Neural cell (in vitro differentiated cells): Measurements from ENCODE around the gene CNGA1. TPM values are rescaled to one million over a fixed set of nuclear protein-coding genes. Genes with fewer than 3 reads are reported as not detected.
A peak's percentile ranks its signal among the peaks of the same experiment; 100 is the strongest.

ENCODE experiments used
- H2AFZ ChIP-seq: fragments of 200-600, 300-800 bp; sonication (generic), shearing (Covaris generic); 2 replicates; pipeline ENCODE4 v1.6.0; 2014; ENCODE audit warnings: low read depth, mild to moderate bottlenecking, antibody characterized with exemption, low read length, moderate library complexity
- H3F3A ChIP-seq: fragments of 200-600 bp; shearing (Covaris generic); 2 replicates; pipeline ENCODE4 v1.6.1; 2016; ENCODE audit warnings: mild to moderate bottlenecking, moderate library complexity, mixed read lengths, antibody characterized with exemption, low read length; ENCODE audit not compliant: insufficient read depth, poor library complexity, severe bottlenecking
- H3K27ac ChIP-seq: fragments of 200-600, 300-800 bp; sonication (generic), shearing (Covaris generic); 2 replicates; pipeline ENCODE4 v1.5.1; 2014; ENCODE audit warnings: mild to moderate bottlenecking, low read length, moderate library complexity
- H3K27me3 ChIP-seq: fragments of 300-800, 200-600 bp; sonication (generic), shearing (Covaris generic); 2 replicates; pipeline ENCODE4 v1.6.0; 2014; ENCODE audit warnings: mild to moderate bottlenecking, low read depth, low read length, moderate library complexity; ENCODE audit not compliant: insufficient read depth
- H3K36me3 ChIP-seq: fragments of 300-800, 200-600 bp; sonication (generic), shearing (Covaris generic); 2 replicates; pipeline ENCODE4 v1.5.1; 2014; ENCODE audit warnings: mild to moderate bottlenecking, antibody characterized with exemption, low read length, moderate library complexity; ENCODE audit not compliant: insufficient read depth
- H3K4me2 ChIP-seq: fragments of 300-800, 200-600 bp; sonication (generic), shearing (Covaris generic); 2 replicates; pipeline ENCODE4 v1.6.0; 2014; ENCODE audit warnings: mild to moderate bottlenecking, low read length
- H3K4me3 ChIP-seq: fragments of 300-800, 200-600 bp; sonication (generic), shearing (Covaris generic); 2 replicates; pipeline ENCODE4 v1.5.1; 2014; ENCODE audit warnings: mild to moderate bottlenecking, low read length, moderate library complexity
- H3K79me2 ChIP-seq: fragments of 200-600 bp; shearing (Covaris generic); replicated peaks from 2 replicates; pipeline ENCODE4 v1.6.0; 2014; ENCODE audit warnings: mild to moderate bottlenecking, low read length, moderate library complexity; ENCODE audit not compliant: insufficient read depth
- H3K9ac ChIP-seq: fragments of 300-800, 200-600 bp; sonication (generic), shearing (Covaris generic); 2 replicates; pipeline ENCODE4 v1.6.1; 2016; ENCODE audit warnings: mild to moderate bottlenecking, low read length, mixed read lengths
- H3K9me2 ChIP-seq: fragments of 200-600 bp; shearing (Covaris generic); 2 replicates; pipeline ENCODE4 v1.6.1; 2016; ENCODE audit warnings: mild to moderate bottlenecking, low read length, mixed read lengths; ENCODE audit not compliant: insufficient read depth
- H3K9me3 ChIP-seq: fragments of 200-600, 300-800 bp; sonication (generic), shearing (Covaris generic); 2 replicates; pipeline ENCODE4 v1.6.1; 2016; ENCODE audit warnings: mild to moderate bottlenecking, mixed run types, low read length, moderate library complexity, mixed read lengths
- H4K20me1 ChIP-seq: fragments of 200-600 bp; shearing (Covaris generic); 2 replicates; pipeline ENCODE4 v1.6.1; 2016; ENCODE audit warnings: mild to moderate bottlenecking, mixed run types; ENCODE audit not compliant: insufficient read depth
- EP300 ChIP-seq: fragments of 450-650 bp; conservative IDR thresholded peaks from 2 replicates; pipeline ENCODE4 v1.6.1; 2014; ENCODE audit warnings: antibody characterized with exemption, mild to moderate bottlenecking, moderate library complexity; ENCODE audit not compliant: poor library complexity, severe bottlenecking
- EZH2 ChIP-seq: fragments of 200-600, 300-800 bp; shearing (Covaris generic), sonication (generic); IDR thresholded peaks from 2 replicates; pipeline ENCODE4 v1.6.1; 2014; ENCODE audit warnings: antibody characterized with exemption, low read length, borderline replicate concordance, mild to moderate bottlenecking; ENCODE audit not compliant: insufficient read depth, poor library complexity, severe bottlenecking
- MXI1 ChIP-seq: fragments of 450-650 bp; conservative IDR thresholded peaks from 2 replicates; pipeline ENCODE4 v1.6.1; 2014; ENCODE audit warnings: antibody characterized with exemption, mild to moderate bottlenecking; ENCODE audit not compliant: poor library complexity, severe bottlenecking
- POLR2AphosphoS5 ChIP-seq: IDR thresholded peaks from 2 replicates; pipeline ENCODE4 v1.6.1; 2012
- RAD21 ChIP-seq: fragments of 450-650 bp; conservative IDR thresholded peaks from 2 replicates; pipeline ENCODE4 v1.6.1; 2014; ENCODE audit warnings: antibody characterized with exemption, mild to moderate bottlenecking, moderate library complexity
- SMC3 ChIP-seq: fragments of 450-650 bp; conservative IDR thresholded peaks from 2 replicates; pipeline ENCODE4 v1.6.1; 2014; ENCODE audit warnings: antibody characterized with exemption, mild to moderate bottlenecking, moderate library complexity; ENCODE audit not compliant: poor library complexity
- TAF1 ChIP-seq: IDR thresholded peaks from 2 replicates; pipeline ENCODE4 v1.6.1; 2012; ENCODE audit warnings: low read depth
- polyA plus RNA-seq: library from polyadenylated mRNA; depleted of rRNA; stranded (reverse); fragments of >200 nt; gene quantifications from 2 replicates; pipeline ENCODE4 v1.2.3, GENCODE V29; 2014
- TF ChIP-seq, protein P1 (sequence below): fragments of 450-650 bp; IDR thresholded peaks from 2 replicates; pipeline ENCODE4 v1.5.1; 2014; ENCODE audit warnings: antibody characterized with exemption, mild to moderate bottlenecking, moderate library complexity; ENCODE audit not compliant: poor library complexity, severe bottlenecking
- TF ChIP-seq, protein P2 (sequence below): IDR thresholded peaks from 2 replicates; pipeline ENCODE4 v1.6.1; 2012; ENCODE audit warnings: borderline replicate concordance

CNGA1 gene
- polyA plus RNA-seq, 1 donor from 2014 or later = not detected

DNA sequence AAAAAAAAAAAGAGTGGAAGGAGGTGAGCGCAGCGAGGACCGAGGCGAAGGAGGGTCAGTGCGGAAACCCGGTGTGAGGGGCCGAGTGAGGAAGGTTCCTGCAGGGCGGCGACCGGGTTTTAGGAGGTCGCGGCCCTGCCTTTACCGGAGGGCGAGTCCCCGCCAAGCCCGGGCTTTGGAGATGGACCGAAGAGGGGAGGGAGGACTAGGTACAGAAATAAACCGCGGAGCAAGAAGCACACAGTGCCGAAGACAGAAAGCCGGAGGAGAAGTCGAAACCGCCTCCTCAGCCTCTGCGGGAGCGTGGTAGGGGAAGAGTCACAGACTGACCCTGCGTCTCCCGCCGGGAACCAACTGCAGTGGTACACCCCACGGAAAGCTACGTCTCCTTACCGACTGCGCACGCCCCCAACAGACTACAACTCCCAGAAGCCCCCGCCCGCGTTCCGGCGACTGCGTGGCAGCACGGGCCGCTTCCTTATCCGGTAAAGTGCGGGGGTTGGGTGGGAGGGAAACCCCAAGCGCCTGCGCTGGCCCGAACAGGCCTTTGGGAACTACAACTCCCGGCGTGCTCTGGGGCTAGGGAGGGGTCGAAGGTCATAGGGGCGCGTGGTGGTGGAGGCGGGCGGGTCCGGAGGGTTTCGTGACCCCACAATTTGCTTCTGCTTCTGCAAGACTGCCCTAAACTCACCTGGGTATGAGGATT is 102.1 kb downstream of the CNGA1 start, which contains the start of gene NFXL1:
Gene NFXL1 (minus strand): TSS at position 364 of the 706 bp plus-strand sequence. CDS start 380 bp downstream, outside the sequence.
- Histone ChIP-seq H3K36me3 (no peaks in the 10 kb centered on the region), H2AFZ (peak within 1 kb of the TSS; percentile 78), H3K9me3 (no peaks in the 10 kb centered on the region), H3K27me3 (no peaks in the 10 kb centered on the region), H3K27ac (peak within 1 kb of the TSS; percentile 88), H3K4me3 (peak within 1 kb of the TSS; percentile 99), H4K20me1 (no peaks in the 10 kb centered on the region), H3K4me2 (peak within 1 kb of the TSS; percentile 87), H3K79me2 (peaks cover 13% of the 10 kb centered on the region), H3F3A (no peaks in the 10 kb centered on the region), H3K9me2 (no peaks in the 10 kb centered on the region), H3K9ac (peak within 1 kb of the TSS; percentile 90)
- TF ChIP-seq EZH2 = no peak
- TF ChIP-seq RAD21 = no peak
- TF ChIP-seq POLR2AphosphoS5 = peak; percentile 89
- TF ChIP-seq, protein P1, sequence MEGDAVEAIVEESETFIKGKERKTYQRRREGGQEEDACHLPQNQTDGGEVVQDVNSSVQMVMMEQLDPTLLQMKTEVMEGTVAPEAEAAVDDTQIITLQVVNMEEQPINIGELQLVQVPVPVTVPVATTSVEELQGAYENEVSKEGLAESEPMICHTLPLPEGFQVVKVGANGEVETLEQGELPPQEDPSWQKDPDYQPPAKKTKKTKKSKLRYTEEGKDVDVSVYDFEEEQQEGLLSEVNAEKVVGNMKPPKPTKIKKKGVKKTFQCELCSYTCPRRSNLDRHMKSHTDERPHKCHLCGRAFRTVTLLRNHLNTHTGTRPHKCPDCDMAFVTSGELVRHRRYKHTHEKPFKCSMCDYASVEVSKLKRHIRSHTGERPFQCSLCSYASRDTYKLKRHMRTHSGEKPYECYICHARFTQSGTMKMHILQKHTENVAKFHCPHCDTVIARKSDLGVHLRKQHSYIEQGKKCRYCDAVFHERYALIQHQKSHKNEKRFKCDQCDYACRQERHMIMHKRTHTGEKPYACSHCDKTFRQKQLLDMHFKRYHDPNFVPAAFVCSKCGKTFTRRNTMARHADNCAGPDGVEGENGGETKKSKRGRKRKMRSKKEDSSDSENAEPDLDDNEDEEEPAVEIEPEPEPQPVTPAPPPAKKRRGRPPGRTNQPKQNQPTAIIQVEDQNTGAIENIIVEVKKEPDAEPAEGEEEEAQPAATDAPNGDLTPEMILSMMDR = no peak
- peak; percentile 80 for TF ChIP-seq TAF1
- peak; percentile 38 for TF ChIP-seq EP300
- TF ChIP-seq MXI1 = peak; percentile 92
- no peak for TF ChIP-seq SMC3
- TF ChIP-seq, protein P2, sequence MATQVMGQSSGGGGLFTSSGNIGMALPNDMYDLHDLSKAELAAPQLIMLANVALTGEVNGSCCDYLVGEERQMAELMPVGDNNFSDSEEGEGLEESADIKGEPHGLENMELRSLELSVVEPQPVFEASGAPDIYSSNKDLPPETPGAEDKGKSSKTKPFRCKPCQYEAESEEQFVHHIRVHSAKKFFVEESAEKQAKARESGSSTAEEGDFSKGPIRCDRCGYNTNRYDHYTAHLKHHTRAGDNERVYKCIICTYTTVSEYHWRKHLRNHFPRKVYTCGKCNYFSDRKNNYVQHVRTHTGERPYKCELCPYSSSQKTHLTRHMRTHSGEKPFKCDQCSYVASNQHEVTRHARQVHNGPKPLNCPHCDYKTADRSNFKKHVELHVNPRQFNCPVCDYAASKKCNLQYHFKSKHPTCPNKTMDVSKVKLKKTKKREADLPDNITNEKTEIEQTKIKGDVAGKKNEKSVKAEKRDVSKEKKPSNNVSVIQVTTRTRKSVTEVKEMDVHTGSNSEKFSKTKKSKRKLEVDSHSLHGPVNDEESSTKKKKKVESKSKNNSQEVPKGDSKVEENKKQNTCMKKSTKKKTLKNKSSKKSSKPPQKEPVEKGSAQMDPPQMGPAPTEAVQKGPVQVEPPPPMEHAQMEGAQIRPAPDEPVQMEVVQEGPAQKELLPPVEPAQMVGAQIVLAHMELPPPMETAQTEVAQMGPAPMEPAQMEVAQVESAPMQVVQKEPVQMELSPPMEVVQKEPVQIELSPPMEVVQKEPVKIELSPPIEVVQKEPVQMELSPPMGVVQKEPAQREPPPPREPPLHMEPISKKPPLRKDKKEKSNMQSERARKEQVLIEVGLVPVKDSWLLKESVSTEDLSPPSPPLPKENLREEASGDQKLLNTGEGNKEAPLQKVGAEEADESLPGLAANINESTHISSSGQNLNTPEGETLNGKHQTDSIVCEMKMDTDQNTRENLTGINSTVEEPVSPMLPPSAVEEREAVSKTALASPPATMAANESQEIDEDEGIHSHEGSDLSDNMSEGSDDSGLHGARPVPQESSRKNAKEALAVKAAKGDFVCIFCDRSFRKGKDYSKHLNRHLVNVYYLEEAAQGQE = peak; percentile 43

DNA sequence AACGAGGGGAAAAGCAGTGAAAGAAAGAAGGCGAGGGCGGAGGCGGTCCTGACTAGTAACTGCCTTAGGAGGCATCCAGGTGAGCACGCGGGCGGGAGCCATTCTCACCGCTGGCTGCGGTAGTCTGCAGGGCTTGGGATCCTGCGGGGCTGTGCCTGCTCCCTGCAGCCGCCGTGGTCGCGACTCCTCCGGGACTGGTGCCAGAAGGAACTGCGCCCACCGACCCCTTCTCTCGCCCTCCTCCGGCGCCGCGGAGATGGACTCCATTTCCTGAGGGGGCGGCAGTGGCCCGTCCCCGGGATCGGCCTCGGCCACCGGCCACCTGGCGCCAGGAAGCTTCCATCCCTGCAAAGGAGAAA is 102.6 kb downstream of the CNGA1 start:
- peak overlapping the region; percentile 90 for H3K9ac ChIP-seq
- peak overlapping the region; percentile 87 for H3K4me2 ChIP-seq
- peak overlapping the region; percentile 88 for H3K27ac ChIP-seq
- no peaks in the 10 kb centered on the region for H3K36me3 ChIP-seq
- H3K27me3 ChIP-seq = no peaks in the 10 kb centered on the region
- H3K9me3 ChIP-seq = no peaks in the 10 kb centered on the region
- H3K9me2 ChIP-seq = no peaks in the 10 kb centered on the region
- H3K79me2 ChIP-seq = peaks cover 13% of the 10 kb centered on the region
- H4K20me1 ChIP-seq = no peaks in the 10 kb centered on the region
- no peaks in the 10 kb centered on the region for H3F3A ChIP-seq
- peak overlapping the region; percentile 78 for H2AFZ ChIP-seq
- no peak for TF ChIP-seq EZH2
- peak; percentile 40 for TF ChIP-seq SMC3
- TF ChIP-seq TAF1 = no peak
- TF ChIP-seq, protein P1 = no peak
- TF ChIP-seq EP300 = no peak
- no peak for TF ChIP-seq POLR2AphosphoS5
- TF ChIP-seq, protein P2 = no peak
- peak; percentile 69 for TF ChIP-seq MXI1
- peak overlapping the region; percentile 99 for H3K4me3 ChIP-seq
